DND-41 (cell line): ENCODE measurements around the gene ERCC2.

Experiments
- ATAC-seq: fragments of 200-7000 bp; cut with Tn5 transposase; 3 replicates; pipeline ENCODE4 v1.9.1; 2021; ENCODE audit warnings: low read depth; ENCODE audit not compliant: insufficient read depth
- DNase-seq: peaks from one replicate; pipeline ENCODE4 v3.0.0-alpha.2; 2020
- H2AFZ ChIP-seq: 2 replicates; pipeline ENCODE4 v1.6.0; 2012; ENCODE audit warnings: low read depth, low read length
- H3K27ac ChIP-seq: 2 replicates; pipeline ENCODE4 v1.5.1; 2012; ENCODE audit warnings: low read length, inconsistent platforms
- H3K27me3 ChIP-seq: fragments of 200-600 bp; sonication (generic); 2 replicates; pipeline ENCODE4 v1.6.0; 2012; ENCODE audit warnings: low read length, mild to moderate bottlenecking, inconsistent platforms; ENCODE audit not compliant: insufficient read depth, poor library complexity
- H3K36me3 ChIP-seq: 2 replicates; pipeline ENCODE4 v1.5.1; 2012; ENCODE audit warnings: low read length, inconsistent platforms; ENCODE audit not compliant: insufficient read depth
- H3K4me1 ChIP-seq: 2 replicates; pipeline ENCODE4 v1.5.1; 2012; ENCODE audit warnings: mild to moderate bottlenecking, low read length; ENCODE audit not compliant: insufficient read depth
- H3K4me2 ChIP-seq: 2 replicates; pipeline ENCODE4 v1.6.0; 2012; ENCODE audit warnings: mild to moderate bottlenecking, moderate library complexity, low read length, inconsistent platforms; ENCODE audit not compliant: insufficient read depth
- H3K4me3 ChIP-seq, 2 experiments: fragments of 200-600 bp in 1 of 2; shearing (Covaris generic) in 1 of 2; 2 replicates each; pipeline ENCODE4 v1.5.1; 2012 to 2016; ENCODE audit warnings: inconsistent platforms in 2 of 2, low read length in 2 of 2, mild to moderate bottlenecking in 2 of 2, low read depth in 1 of 2, moderate library complexity in 1 of 2
- H3K79me2 ChIP-seq: 2 replicates; pipeline ENCODE4 v1.6.0; 2012; ENCODE audit warnings: low read length, inconsistent platforms; ENCODE audit not compliant: insufficient read depth
- H3K9ac ChIP-seq: 2 replicates; pipeline ENCODE4 v1.6.0; 2012; ENCODE audit warnings: low read depth, mild to moderate bottlenecking, inconsistent platforms, low read length, moderate library complexity
- H3K9me3 ChIP-seq: 2 replicates; pipeline ENCODE4 v1.5.1; 2012; ENCODE audit warnings: low read length, moderate library complexity, mild to moderate bottlenecking, inconsistent platforms; ENCODE audit not compliant: insufficient read depth, severe bottlenecking
- H4K20me1 ChIP-seq: 2 replicates; pipeline ENCODE4 v1.6.0; 2012; ENCODE audit warnings: low read length; ENCODE audit not compliant: insufficient read depth
- CTCF ChIP-seq: IDR thresholded peaks from 2 replicates; pipeline ENCODE4 v1.5.1; 2012; ENCODE audit warnings: borderline replicate concordance, low read length, moderate library complexity, mild to moderate bottlenecking; ENCODE audit not compliant: poor library complexity, severe bottlenecking; ENCODE audit errors: extremely low read depth
- EZH2 ChIP-seq: IDR thresholded peaks from 3 replicates; pipeline ENCODE4 v1.6.1; 2012; ENCODE audit warnings: borderline replicate concordance, low read depth, mild to moderate bottlenecking, moderate library complexity, low read length, inconsistent platforms; ENCODE audit not compliant: severe bottlenecking

Gene ERCC2

GRCh38 chr19:45354241-45354842, 16.0 kb downstream of the ERCC2 start:
- Histone ChIP-seq H3K4me1 (no peaks in the 10 kb centered on the region), H2AFZ (no peak overlapping the region), H3K36me3 (peaks cover 76% of the 10 kb centered on the region), H3K4me3 (no peak overlapping the region), H3K27ac (no peak overlapping the region), H3K4me2 (no peak overlapping the region), H3K27me3 (no peaks in the 10 kb centered on the region), H3K9me3 (no peaks in the 10 kb centered on the region), H4K20me1 (0 out of 2 replicates have a peak, but pooled peaks cover 3% of the 10 kb centered on the region), H3K9ac (no peak overlapping the region), H3K79me2 (no peaks in the 10 kb centered on the region)
- ATAC-seq (no peak), DNase-seq (no peak)
- TF ChIP-seq CTCF, result no peak
- TF ChIP-seq EZH2, result no peak

- Histone ChIP-seq H3K27me3 (no peaks in the 10 kb centered on the region), H3K79me2 (no peaks in the 10 kb centered on the region), H3K9ac (no peak overlapping the region), H4K20me1 (0 out of 2 replicates have a peak, but pooled peaks cover 3% of the 10 kb centered on the region), H3K4me3 (no peak overlapping the region), H3K27ac (no peak overlapping the region), H3K4me2 (no peak overlapping the region), H3K4me1 (no peaks in the 10 kb centered on the region), H3K36me3 (peaks cover 71% of the 10 kb centered on the region), H2AFZ (no peak overlapping the region), H3K9me3 (no peaks in the 10 kb centered on the region)
- DNase-seq (no peak), ATAC-seq (no peak)
- TF ChIP-seq EZH2 (no peak), CTCF (no peak)
Measured at GRCh38 chr19:45352914-45353796, 17.2 kb downstream of the ERCC2 start.

GRCh38 chr19:45352471-45352870, 17.9 kb downstream of the ERCC2 start:
- Histone ChIP-seq H3K4me2 (no peak overlapping the region), H2AFZ (no peak overlapping the region), H3K4me3 (no peak overlapping the region), H3K9me3 (no peaks in the 10 kb centered on the region), H3K9ac (no peak overlapping the region), H3K79me2 (no peaks in the 10 kb centered on the region), H3K27ac (no peak overlapping the region), H3K36me3 (peaks cover 67% of the 10 kb centered on the region), H3K4me1 (no peaks in the 10 kb centered on the region), H3K27me3 (no peaks in the 10 kb centered on the region), H4K20me1 (0 out of 2 replicates have a peak, but pooled peaks cover 3% of the 10 kb centered on the region)
- ATAC-seq, result no peak
- DNase-seq, result no peak
- TF ChIP-seq EZH2, result no peak
- no peak for TF ChIP-seq CTCF
